Neural progenitor cell (in vitro differentiated cells): ENCODE measurements around the gene SLC25A1.

Source experiments
- EZH2 ChIP-seq: fragments of 200-600 bp; sonication (generic); IDR thresholded peaks from 2 replicates; pipeline ENCODE4 v1.6.1; 2017; ENCODE audit warnings: antibody characterized with exemption, mild to moderate bottlenecking, moderate library complexity
- EZH2phosphoT487 ChIP-seq: fragments of 200-600 bp; sonication (generic); IDR thresholded peaks from 2 replicates; pipeline ENCODE4 v1.6.1; 2017; ENCODE audit warnings: antibody characterized with exemption
- TF ChIP-seq, protein P1 (sequence below): fragments of 200-600 bp; sonication (generic); IDR thresholded peaks from 2 replicates; pipeline ENCODE4 v1.5.1; 2017; ENCODE audit warnings: antibody characterized with exemption, mild to moderate bottlenecking

DNA sequence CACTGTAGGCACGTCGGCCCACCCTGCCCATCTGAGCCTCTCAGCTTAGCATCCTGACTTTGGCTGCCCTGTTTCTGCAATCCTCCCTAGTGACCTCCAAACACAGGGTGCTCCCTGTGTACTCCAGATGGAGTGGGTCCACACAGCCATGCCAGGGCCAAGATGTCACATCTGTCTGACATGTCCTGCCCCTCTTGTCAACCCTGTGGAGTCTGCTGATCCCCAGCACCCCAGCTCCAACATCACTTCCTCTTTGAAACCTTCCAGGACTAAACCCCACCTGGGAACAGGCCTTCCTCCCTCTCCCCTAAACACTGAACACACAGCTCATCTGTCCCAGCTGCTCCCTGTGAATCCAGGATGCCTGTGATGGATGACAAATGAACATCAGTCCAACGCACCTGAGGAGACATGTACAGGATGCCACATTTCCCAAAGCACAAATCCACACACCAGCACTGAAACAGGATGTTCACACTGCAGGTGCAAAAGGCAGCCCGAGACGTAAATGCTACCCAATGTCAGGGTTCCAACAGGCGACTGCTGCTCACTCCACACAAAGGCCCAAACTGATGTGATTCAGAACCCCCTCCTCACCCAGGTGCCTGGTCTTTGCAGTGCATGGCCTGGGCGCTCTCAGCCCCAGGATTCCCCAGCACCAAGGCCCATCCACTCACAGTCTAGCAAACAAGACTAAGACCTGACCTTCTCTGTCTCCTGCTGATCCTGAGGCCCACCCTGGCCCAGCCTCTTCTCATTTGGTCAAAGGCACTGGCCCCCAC, 49.4 kb downstream of the SLC25A1 start:
- TF ChIP-seq, protein P1, sequence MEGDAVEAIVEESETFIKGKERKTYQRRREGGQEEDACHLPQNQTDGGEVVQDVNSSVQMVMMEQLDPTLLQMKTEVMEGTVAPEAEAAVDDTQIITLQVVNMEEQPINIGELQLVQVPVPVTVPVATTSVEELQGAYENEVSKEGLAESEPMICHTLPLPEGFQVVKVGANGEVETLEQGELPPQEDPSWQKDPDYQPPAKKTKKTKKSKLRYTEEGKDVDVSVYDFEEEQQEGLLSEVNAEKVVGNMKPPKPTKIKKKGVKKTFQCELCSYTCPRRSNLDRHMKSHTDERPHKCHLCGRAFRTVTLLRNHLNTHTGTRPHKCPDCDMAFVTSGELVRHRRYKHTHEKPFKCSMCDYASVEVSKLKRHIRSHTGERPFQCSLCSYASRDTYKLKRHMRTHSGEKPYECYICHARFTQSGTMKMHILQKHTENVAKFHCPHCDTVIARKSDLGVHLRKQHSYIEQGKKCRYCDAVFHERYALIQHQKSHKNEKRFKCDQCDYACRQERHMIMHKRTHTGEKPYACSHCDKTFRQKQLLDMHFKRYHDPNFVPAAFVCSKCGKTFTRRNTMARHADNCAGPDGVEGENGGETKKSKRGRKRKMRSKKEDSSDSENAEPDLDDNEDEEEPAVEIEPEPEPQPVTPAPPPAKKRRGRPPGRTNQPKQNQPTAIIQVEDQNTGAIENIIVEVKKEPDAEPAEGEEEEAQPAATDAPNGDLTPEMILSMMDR: no peak
- TF ChIP-seq EZH2phosphoT487: no peak
- no peak for TF ChIP-seq EZH2
